Peyer's patch (tissue), 4 donors: ENCODE results near the gene COX8A.

Experiments used
- CTCF ChIP-seq, 6 experiments: fragments of 450-650 bp in 4 of 6; fragments of 200-600 bp in 2 of 6; sonication (generic) in 1 of 6; IDR thresholded peaks; one replicate each; pipeline ENCODE4 v1.5.1; 2017 to 2019; ENCODE audit warnings: antibody characterized with exemption in 6 of 6, mild to moderate bottlenecking in 3 of 6, moderate library complexity in 1 of 6
- POLR2A ChIP-seq, 2 donors: fragments of 450-650 bp; IDR thresholded peaks; one replicate each; pipeline ENCODE4 v1.5.1; 2017; ENCODE audit warnings: antibody characterized with exemption in 2 of 2, mild to moderate bottlenecking in 2 of 2, moderate library complexity in 2 of 2

- TF ChIP-seq POLR2A (IDR thresholded peaks at IDR 0.05): peak in 1 of 2 donors; percentile 12
- TF ChIP-seq CTCF (IDR thresholded peaks at IDR 0.05): peak in 1 of 6 experiments; percentile 7
Observed at GRCh38 chr11:63942803-63943202, 31.6 kb upstream of the COX8A start.
